Astrocyte of the spinal cord (primary cell): ENCODE results near the gene BRD4.

ENCODE experiments used
- DNase-seq: peaks from one replicate; pipeline ENCODE4 v3.0.0; 2011; ENCODE audit warnings: low read depth, low spot score
- H3K4me3 ChIP-seq: 2 replicates; pipeline ENCODE4 v1.5.1; 2011; ENCODE audit warnings: low read depth, mild to moderate bottlenecking, low read length, moderate library complexity
- CTCF ChIP-seq: IDR thresholded peaks from 2 replicates; pipeline ENCODE4 v1.5.1; 2012; ENCODE audit warnings: low read depth, mild to moderate bottlenecking, low read length, inconsistent platforms
- in situ Hi-C: cut with HindIII; loops from 2 replicates; pipeline ENCODE4 v1.10.0; 2017; ENCODE audit warnings: low sequenced_read_pairs

The BRD4 gene

GRCh38 chr19:15298847-15299567, 33.3 kb downstream of the BRD4 start:
- no peak for TF ChIP-seq CTCF
- no peak overlapping the region for H3K4me3 ChIP-seq
- no peak for DNase-seq
- in situ Hi-C loops: no loop called here

GRCh38 chr19:15297416-15298224, 34.7 kb downstream of the BRD4 start:
- peak; percentile 31 for TF ChIP-seq CTCF
- H3K4me3 ChIP-seq: no peak overlapping the region
- in situ Hi-C loops: no loop called here
- peak; percentile 87 for DNase-seq

GRCh38 chr19:15296841-15297415, 35.4 kb downstream of the BRD4 start:
- DNase-seq: no peak
- in situ Hi-C loops: no loop called here
- TF ChIP-seq CTCF: no peak
- no peak overlapping the region for H3K4me3 ChIP-seq

- no peak for DNase-seq
- no peak for TF ChIP-seq CTCF
- in situ Hi-C loops: no loop called here
- no peak overlapping the region for H3K4me3 ChIP-seq
These were observed 36.0 kb downstream of the BRD4 start for GRCh38 chr19:15296353-15296752.

GRCh38 chr19:15294561-15294990, 37.8 kb downstream of the BRD4 start:
- TF ChIP-seq CTCF: no peak
- in situ Hi-C loops: no loop called here
- no peak overlapping the region for H3K4me3 ChIP-seq
- no peak for DNase-seq

- in situ Hi-C loops: no loop called here
- DNase-seq: no peak
- H3K4me3 ChIP-seq: no peak overlapping the region
- no peak for TF ChIP-seq CTCF
These were observed 38.4 kb downstream of the BRD4 start for GRCh38 chr19:15293781-15294491.
